H1 (cell line): ENCODE results near the gene ANXA3. TPM values are rescaled to one million over a fixed set of nuclear protein-coding genes. Genes with fewer than 3 reads are reported as not detected.

Experiments used
- CTCF ChIA-PET: fragments of 300-600 bp; sonication (Branson Sonifier 250); formaldehyde crosslinking; loops from one replicate; lab custom pipeline; 2021; ENCODE audit not compliant: partially characterized antibody; lab: Charles Lee
- POLR2A ChIA-PET: fragments of 300-600 bp; sonication (Branson Sonifier 250); formaldehyde crosslinking; loops from one replicate; lab custom pipeline; 2021; ENCODE audit warnings: inconsistent platforms; ENCODE audit not compliant: partially characterized antibody; lab: Charles Lee
- DNase-seq, 2 experiments: peaks; one replicate each; pipeline versions ENCODE4 v3.0.0 to v3.0.0-alpha.2; 2010 to 2022; ENCODE audit warnings: low spot score in 2 of 2, low read depth in 1 of 2, mixed read lengths in 1 of 2
- FAIRE-seq: peaks from 2 replicates; lab custom pipeline; 2011; peaks lifted over from hg19 to GRCh38; lab: Jason Lieb, UNC
- H2AFZ ChIP-seq: 2 replicates; pipeline ENCODE4 v1.8.1; 2012; ENCODE audit warnings: low read length, inconsistent platforms
- H2AK5ac ChIP-seq: 2 replicates; pipeline ENCODE4 v1.6.1; 2013; ENCODE audit warnings: low read depth, low read length
- H2BK120ac ChIP-seq: replicated peaks from 2 replicates; pipeline ENCODE3; 2013; ENCODE audit warnings: low read depth, low read length, inconsistent platforms
- H2BK12ac ChIP-seq: 2 replicates; pipeline ENCODE4 v1.6.1; 2013; ENCODE audit warnings: low read depth, low read length
- H2BK15ac ChIP-seq: 2 replicates; pipeline ENCODE4 v1.6.1; 2013; ENCODE audit warnings: low read length
- H2BK20ac ChIP-seq: 2 replicates; pipeline ENCODE4 v1.6.1; 2013; ENCODE audit warnings: low read length
- H2BK5ac ChIP-seq: 2 replicates; pipeline ENCODE4 v1.6.1; 2013; ENCODE audit warnings: low read depth, low read length
- H3K14ac ChIP-seq: 2 replicates; pipeline ENCODE4 v1.6.1; 2013; ENCODE audit warnings: inconsistent platforms; ENCODE audit not compliant: insufficient read length
- H3K18ac ChIP-seq: 2 replicates; pipeline ENCODE4 v1.6.1; 2013; ENCODE audit warnings: low read length; ENCODE audit errors: extremely low read depth
- H3K23ac ChIP-seq: 2 replicates; pipeline ENCODE4 v1.6.1; 2013; ENCODE audit warnings: inconsistent platforms; ENCODE audit not compliant: insufficient read length
- H3K23me2 ChIP-seq: 2 replicates; pipeline ENCODE4 v1.6.1; 2013; ENCODE audit warnings: low read depth, low read length
- H3K27ac ChIP-seq: 2 replicates; pipeline ENCODE4 v1.6.1; 2011; ENCODE audit warnings: low read depth, low read length, inconsistent platforms
- H3K27me3 ChIP-seq, 4 experiments: replicated peaks in 1 of 4; 1 replicate in 1 of 4; 2 replicates in 3 of 4; pipeline versions ENCODE4 v1.6.1 to v1.8.1; 2011 to 2013; ENCODE audit warnings: low read length in 3 of 4, mild to moderate bottlenecking in 3 of 4, inconsistent platforms in 2 of 4, mixed read lengths in 2 of 4, moderate library complexity in 1 of 4; ENCODE audit not compliant: control insufficient read depth in 3 of 4, insufficient read depth in 3 of 4; ENCODE audit errors: extremely low read depth in 1 of 4
- H3K36me3 ChIP-seq, 4 experiments: 2 replicates each; pipeline versions ENCODE4 v1.6.1 to v1.8.1; 2011 to 2013; ENCODE audit warnings: mild to moderate bottlenecking in 4 of 4, low read length in 3 of 4, moderate library complexity in 2 of 4, control low read depth in 1 of 4, inconsistent platforms in 1 of 4; ENCODE audit not compliant: insufficient read depth in 4 of 4, control insufficient read depth in 2 of 4
- H3K4ac ChIP-seq: replicated peaks from 2 replicates; pipeline ENCODE3; 2013; ENCODE audit warnings: low read length, low read depth, mixed read lengths, inconsistent platforms; ENCODE audit not compliant: insufficient read length
- H3K4me1 ChIP-seq, 4 experiments: replicated peaks in 1 of 4; 1 replicate in 1 of 4; 2 replicates in 3 of 4; pipeline versions ENCODE4 v1.6.1 to v1.8.1; 2011 to 2013; ENCODE audit warnings: low read length in 3 of 4, inconsistent platforms in 2 of 4, mixed read lengths in 1 of 4; ENCODE audit not compliant: insufficient read depth in 4 of 4, control insufficient read depth in 3 of 4
- H3K4me2 ChIP-seq, 2 experiments: 2 replicates each; pipeline versions ENCODE4 v1.6.1 to v1.8.1; 2011 to 2013; ENCODE audit warnings: low read depth in 2 of 2, low read length in 2 of 2, control low read depth in 1 of 2, inconsistent platforms in 1 of 2, mild to moderate bottlenecking in 1 of 2; ENCODE audit not compliant: insufficient read depth in 1 of 2
- H3K4me3 ChIP-seq, 4 experiments: fragments of 200-600, 300-600 bp in 1 of 4; sonication (generic), shearing (Covaris generic), sonication (Bioruptor Twin) in 1 of 4; 2 replicates each; pipeline versions ENCODE4 v1.5.1 to v1.8.1; 2011 to 2016; ENCODE audit warnings: low read length in 4 of 4, low read depth in 3 of 4, control low read depth in 2 of 4, inconsistent platforms in 2 of 4, mild to moderate bottlenecking in 2 of 4, mixed read lengths in 1 of 4, moderate library complexity in 1 of 4; ENCODE audit not compliant: insufficient read depth in 2 of 4; ENCODE audit errors: extremely low read depth in 1 of 4
- H3K56ac ChIP-seq: replicated peaks from 2 replicates; pipeline ENCODE3; 2013; ENCODE audit warnings: low read depth, mild to moderate bottlenecking, mixed read lengths, low read length, inconsistent platforms; ENCODE audit not compliant: insufficient read length
- H3K79me1 ChIP-seq: 2 replicates; pipeline ENCODE4 v1.6.1; 2013; ENCODE audit warnings: low read depth, low read length, control low read depth
- H3K79me2 ChIP-seq, 2 experiments: 2 replicates each; pipeline versions ENCODE4 v1.6.1 to v1.8.1; 2012 to 2013; ENCODE audit warnings: low read length in 2 of 2, mild to moderate bottlenecking in 2 of 2, inconsistent platforms in 1 of 2; ENCODE audit not compliant: insufficient read depth in 2 of 2, control insufficient read depth in 1 of 2
- H3K9ac ChIP-seq, 4 experiments: replicated peaks in 1 of 4; 1 replicate in 1 of 4; 2 replicates in 3 of 4; pipeline versions ENCODE4 v1.6.1 to v1.8.1; 2011 to 2013; ENCODE audit warnings: low read depth in 3 of 4, low read length in 3 of 4, control low read depth in 2 of 4, mild to moderate bottlenecking in 2 of 4, moderate library complexity in 2 of 4, inconsistent platforms in 1 of 4; ENCODE audit errors: extremely low read depth in 1 of 4
- H3K9me3 ChIP-seq, 2 experiments: 2 replicates each; pipeline versions ENCODE4 v1.6.1 to v1.8.1; 2012 to 2013; ENCODE audit warnings: mild to moderate bottlenecking in 2 of 2, moderate library complexity in 2 of 2, control low read depth in 1 of 2, inconsistent platforms in 1 of 2, low read depth in 1 of 2, low read length in 1 of 2, mixed read lengths in 1 of 2; ENCODE audit not compliant: insufficient read depth in 2 of 2
- H4K20me1 ChIP-seq, 2 experiments: replicated peaks in 1 of 2; 2 replicates each; pipeline versions ENCODE3 to v1.8.1; 2011 to 2013; ENCODE audit warnings: inconsistent platforms in 2 of 2, low read length in 2 of 2, mild to moderate bottlenecking in 1 of 2; ENCODE audit not compliant: insufficient read depth in 2 of 2, control insufficient read depth in 1 of 2
- H4K5ac ChIP-seq: 2 replicates; pipeline ENCODE4 v1.6.1; 2013; ENCODE audit warnings: low read length, low read depth, mixed read lengths, inconsistent platforms; ENCODE audit not compliant: insufficient read length
- H4K8ac ChIP-seq: 2 replicates; pipeline ENCODE4 v1.8.0; 2013; ENCODE audit warnings: mild to moderate bottlenecking, moderate library complexity, low read length, inconsistent platforms; ENCODE audit not compliant: insufficient read depth; ENCODE audit errors: extremely low read depth
- H4K91ac ChIP-seq: replicated peaks from 2 replicates; pipeline ENCODE3; 2013; ENCODE audit warnings: low read length, mixed read lengths, inconsistent platforms; ENCODE audit not compliant: insufficient read length
- HDAC2 ChIP-seq, 2 experiments: fragments of 300-600 bp in 1 of 2; sonication (generic) in 1 of 2; IDR thresholded peaks; 2 replicates each; pipeline ENCODE4 v1.6.1; 2011 to 2012; ENCODE audit warnings: low read depth in 2 of 2, low read length in 2 of 2, mild to moderate bottlenecking in 2 of 2, moderate library complexity in 2 of 2, borderline replicate concordance in 1 of 2, inconsistent platforms in 1 of 2
- SIN3A ChIP-seq, 2 experiments: IDR thresholded peaks in 1 of 2; conservative IDR thresholded peaks in 1 of 2; 2 replicates each; pipeline ENCODE4 v1.6.1; 2011 to 2012; ENCODE audit warnings: low read length in 2 of 2, improper control_type of control experiment in 1 of 2, low read depth in 1 of 2, mild to moderate bottlenecking in 1 of 2
- WGBS, 2 experiments: shearing (Covaris generic) in 1 of 2; methylation state at CpG; one replicate each; pipeline versions ENCODE4 v1.1.6 to v1.1.7; 2013 to 2015; ENCODE audit warnings: low lambda C conversion rate in 2 of 2, mixed read lengths in 2 of 2, inconsistent platforms in 1 of 2, low coverage in 1 of 2, missing lambda C conversion rate in 1 of 2; ENCODE audit not compliant: insufficient replicate concordance in 2 of 2, insufficient coverage in 1 of 2, insufficient read length in 1 of 2; ENCODE audit errors: extremely low coverage in 1 of 2, missing lambda C conversion rate in 1 of 2; 5-methylcytosine and 5-hydroxymethylcytosine counted together
- polyA plus RNA-seq, 7 experiments: library from polyadenylated mRNA; depleted of rRNA in 3 of 7; stranded (reverse) in 5 of 7; unstranded in 2 of 7; fragments of >200 nt in 5 of 7; fragments of 200-250 nt in 2 of 7; gene quantifications; 1 replicate in 5 of 7; 2 replicates in 1 of 7; 4 replicates in 1 of 7; pipeline versions ENCODE4 v1.2.1 to v1.2.3, GENCODE V29; 2011 to 2013; ENCODE audit warnings: missing spikeins in 2 of 7, mixed read lengths in 2 of 7
- total RNA-seq: library from RNA; stranded (reverse); fragmentation: NEBNext Ultra II Directional; extraction: Animal tissue kit (Norgen Biotek cat#: 25700); gene quantifications from 2 replicates; pipeline ENCODE4 v1.2.1, GENCODE V29; 2021

ANXA3 gene
- total and polyA plus RNA-seq, 2 of the 8 experiments (the other 6 are each of a cell fraction or from before 2014, with no cell fraction given): 10.3 to 27.3 TPM

DNA sequence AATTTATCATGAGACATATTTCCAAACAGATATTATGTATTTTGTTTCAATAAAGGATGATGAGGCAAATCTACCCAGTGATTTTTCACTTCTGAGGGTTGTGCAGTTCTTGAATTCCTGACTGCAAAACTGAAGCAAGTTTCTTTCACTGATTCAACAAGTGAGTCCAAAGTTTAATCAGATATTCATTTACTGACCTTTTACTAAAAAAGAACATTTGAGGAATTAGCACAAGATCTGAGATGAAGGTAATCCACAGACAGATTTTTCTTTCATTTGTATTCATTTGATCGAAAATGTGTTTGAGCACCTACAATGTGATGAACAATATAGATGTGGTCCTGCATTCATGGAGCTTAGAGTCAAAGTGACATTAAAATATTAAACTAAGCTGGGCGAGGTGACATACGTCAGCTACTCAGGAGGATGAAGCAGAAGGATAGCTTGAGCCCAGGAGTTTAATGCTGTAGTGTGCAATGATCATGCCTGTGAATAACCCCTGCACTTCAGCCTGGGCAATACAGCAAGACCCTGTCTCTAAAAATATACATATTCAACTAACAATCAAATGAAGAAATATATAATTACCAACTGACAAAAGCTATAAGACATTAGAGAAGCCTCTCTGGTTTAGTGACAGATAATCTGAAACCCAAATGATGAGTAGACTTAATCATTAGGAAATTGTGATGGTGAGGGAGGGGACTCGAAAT is 76.6 kb downstream of the ANXA3 start:
- Histone ChIP-seq H2BK15ac (no peak overlapping the region), H3K23ac (no peak overlapping the region), H3K9ac (no peak overlapping the region), H3K4me3 (no peak overlapping the region), H4K5ac (no peak overlapping the region), H3K14ac (no peak overlapping the region), H2AK5ac (no peak overlapping the region), H4K20me1 (no peaks in the 10 kb centered on the region), H4K8ac (no peak overlapping the region), H2AFZ (no peak overlapping the region), H3K79me1 (no peaks in the 10 kb centered on the region), H2BK120ac (no peak overlapping the region), H3K4ac (no peak overlapping the region), H3K79me2 (no peaks in the 10 kb centered on the region), H3K56ac (no peak overlapping the region), H3K4me2 (no peak overlapping the region), H2BK5ac (no peak overlapping the region), H3K36me3 (no peaks in the 10 kb centered on the region), H3K9me3 (no peaks in the 10 kb centered on the region), H3K23me2 (no peaks in the 10 kb centered on the region), H3K18ac (no peak overlapping the region), H3K4me1 (no peaks in the 10 kb centered on the region), H3K27me3 (no peaks in the 10 kb centered on the region), H4K91ac (no peak overlapping the region), H3K27ac (no peak overlapping the region), H2BK12ac (no peak overlapping the region), H2BK20ac (no peak overlapping the region)
- POLR2A ChIA-PET: interaction anchor here (0.7 kb wide), 1 partner anchor 119 kb away, joined by 3 read pairs; no protein-coding TSS in a partner anchor
- DNase-seq (no peak), FAIRE-seq (no peak)
- no peak for TF ChIP-seq HDAC2 (IDR thresholded peaks at IDR 0.05; ENCODE audit: borderline replicate concordance in 1 of 2, low read depth in 2 of 2, low read length in 2 of 2)
- TF ChIP-seq SIN3A (conservative IDR thresholded peaks at IDR 0.05 in 1 of 2, IDR thresholded peaks at IDR 0.05 in 1 of 2; ENCODE audit: low read depth in 1 of 2, low read length in 2 of 2): no peak
- WGBS, 2 experiments: 86% methylated on average over 4 of the region's 4 CpGs; no CpG with 5 or more reads in 1 of the 2 experiments
- CTCF ChIA-PET: interaction anchor here (0.9 to 2.7 kb wide), 4 partner anchors 9 to 236 kb away, joined by 3 to 10 read pairs (median 6); no protein-coding TSS in a partner anchor
